Inflammatory macrophage treated with lipopolysaccharide for 1 hour (primary cell): ENCODE data around the gene GLRA3.
"Not testable (repeated sequence)": the region's sequence is repeated elsewhere in the genome, so short reads cannot be mapped to it uniquely, and the experiment has no call there.

ENCODE experiments used
- DNase-seq, 2 donors: peaks; one replicate each; pipeline ENCODE4 v3.0.0-alpha.2; 2020 to 2022

GLRA3 gene

DNA sequence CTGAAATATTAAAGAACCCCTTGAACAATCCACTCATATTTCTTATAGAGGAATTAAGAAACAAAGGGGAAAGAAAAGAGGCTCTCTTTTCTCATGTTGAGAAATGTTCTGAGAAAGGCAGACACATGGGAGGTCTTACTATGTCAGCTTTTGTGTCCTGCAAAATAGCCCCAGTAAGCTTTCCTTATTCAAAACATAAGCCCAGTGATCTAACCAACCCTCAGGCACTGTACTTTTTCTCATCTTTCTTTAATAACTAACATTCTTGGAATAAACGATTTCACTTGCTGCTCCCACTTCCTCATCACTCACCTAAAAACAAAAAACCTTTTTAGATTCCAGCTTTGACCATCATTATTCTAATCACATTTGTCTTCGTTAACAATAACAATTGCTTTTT is 115.9 kb downstream of the GLRA3 start:
- no peak for DNase-seq

DNA sequence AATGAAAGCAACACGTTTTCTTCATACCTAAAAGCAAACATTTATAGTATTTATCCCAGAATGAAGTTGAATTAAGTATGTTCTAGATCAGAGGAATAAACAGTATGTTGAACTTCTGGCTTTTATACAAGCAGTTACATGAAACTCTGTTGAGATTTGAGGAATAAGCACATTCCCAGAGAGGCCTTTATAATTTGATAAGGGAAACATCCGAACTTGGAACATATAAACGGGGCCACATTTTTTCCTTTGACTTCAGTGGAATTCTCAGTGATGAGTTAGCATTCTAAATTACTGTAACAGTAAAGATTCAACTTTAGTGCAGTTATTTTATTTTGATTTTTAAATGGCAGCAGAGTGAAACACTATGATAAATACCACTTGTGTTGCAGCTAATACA is 119.5 kb downstream of the GLRA3 start:
- DNase-seq: no peak

- DNase-seq: no peak
Measured at GRCh38 chr4:174708381-174708780, 120.7 kb downstream of the GLRA3 start.

DNA sequence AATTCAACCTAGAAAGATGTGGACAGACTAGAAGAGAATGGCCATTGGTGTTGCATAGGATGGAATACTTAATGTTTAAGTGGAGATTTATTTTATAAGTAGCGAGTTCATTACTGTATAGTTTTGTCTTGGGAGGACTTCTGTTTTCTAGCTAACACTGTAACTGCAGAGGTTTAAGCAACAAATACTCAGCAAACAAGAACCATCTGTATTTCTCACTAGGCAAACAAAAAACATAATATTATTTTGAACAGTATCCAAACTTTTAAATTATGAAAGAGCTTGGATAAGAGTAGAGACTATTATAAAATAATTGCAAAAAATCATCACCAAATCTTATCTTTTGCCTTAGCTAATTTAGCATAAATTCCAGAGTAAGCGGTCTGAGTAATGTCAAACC is 121.1 kb downstream of the GLRA3 start:
- no peak for DNase-seq

DNA sequence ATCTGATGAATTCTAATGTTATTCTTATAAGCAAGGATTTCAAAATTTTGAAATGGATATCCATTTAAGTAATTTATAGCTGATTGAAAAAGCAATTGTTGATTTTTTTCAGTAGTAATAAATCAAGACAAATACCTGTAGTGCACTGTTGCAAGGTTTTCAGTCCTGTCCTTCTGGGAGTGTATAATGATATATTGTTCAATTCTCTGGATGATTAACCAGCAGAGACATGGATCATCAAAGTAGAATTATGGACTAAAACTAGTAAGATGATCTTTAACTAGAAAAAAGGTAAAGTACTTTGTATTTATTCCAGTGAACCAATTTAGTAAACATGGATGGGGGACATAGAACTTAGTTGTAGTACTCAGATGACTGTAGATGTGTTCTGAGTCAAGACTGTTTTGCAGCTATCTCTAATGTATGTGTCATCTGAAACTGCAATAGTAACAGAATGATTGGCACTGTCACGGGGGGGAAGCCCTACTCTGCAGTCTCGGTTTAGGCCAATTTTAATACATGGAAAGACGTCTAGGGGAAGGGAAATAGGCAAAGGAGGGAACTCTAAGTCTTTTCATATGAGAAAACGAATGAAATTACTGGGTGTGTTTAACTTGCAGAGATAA is 121.9 kb downstream of the GLRA3 start:
- no peak for DNase-seq

- no peak for DNase-seq
Measured at GRCh38 chr4:174702979-174703478, 126.0 kb downstream of the GLRA3 start.

DNA sequence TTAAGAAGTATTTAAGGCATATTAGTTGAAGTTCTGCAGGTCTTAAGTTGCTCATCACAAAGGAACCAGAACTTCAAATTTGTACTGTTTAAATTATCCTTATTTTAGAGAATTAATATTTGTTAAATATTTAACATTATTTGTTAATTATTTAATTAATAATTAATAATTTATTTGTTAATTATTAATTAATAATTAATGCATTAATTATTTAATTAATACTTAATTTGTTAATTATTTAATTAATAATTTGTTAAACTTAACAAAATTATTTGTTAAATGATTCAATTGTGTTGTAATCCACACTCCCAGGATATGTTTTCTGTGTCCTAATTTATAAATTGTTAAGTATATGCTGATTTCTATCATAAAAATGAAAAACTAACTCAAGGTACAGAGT is 129.4 kb downstream of the GLRA3 start:
- no peak for DNase-seq

DNA sequence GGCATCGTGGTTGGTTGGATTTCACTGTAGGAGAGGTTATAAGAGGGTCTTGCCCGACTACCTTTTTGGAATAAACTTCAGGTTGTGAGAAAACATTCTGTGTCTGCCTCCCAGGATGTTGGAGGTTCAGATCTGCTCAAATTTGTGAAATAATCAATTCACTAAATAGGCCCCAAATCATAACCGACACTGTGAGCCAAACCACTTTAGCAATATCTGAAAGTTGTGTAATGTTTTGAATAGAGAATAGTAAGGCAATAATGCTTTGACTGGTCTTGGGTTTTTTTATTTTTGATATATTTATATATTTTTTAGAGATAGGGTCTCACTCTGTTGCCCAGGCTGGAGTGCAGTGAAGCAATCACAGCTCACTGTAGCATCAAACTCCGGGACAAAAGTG is 131.2 kb downstream of the GLRA3 start:
- DNase-seq: no peak

- peak in 1 of 2 donors; percentile 2 for DNase-seq
Measured at GRCh38 chr4:174697202-174697601, 131.8 kb downstream of the GLRA3 start.

- no peak for DNase-seq
Measured at GRCh38 chr4:174696657-174697056, 132.4 kb downstream of the GLRA3 start.

- not testable (repeated sequence) for DNase-seq
Measured at GRCh38 chr4:174691876-174692275, 137.2 kb downstream of the GLRA3 start.

DNA sequence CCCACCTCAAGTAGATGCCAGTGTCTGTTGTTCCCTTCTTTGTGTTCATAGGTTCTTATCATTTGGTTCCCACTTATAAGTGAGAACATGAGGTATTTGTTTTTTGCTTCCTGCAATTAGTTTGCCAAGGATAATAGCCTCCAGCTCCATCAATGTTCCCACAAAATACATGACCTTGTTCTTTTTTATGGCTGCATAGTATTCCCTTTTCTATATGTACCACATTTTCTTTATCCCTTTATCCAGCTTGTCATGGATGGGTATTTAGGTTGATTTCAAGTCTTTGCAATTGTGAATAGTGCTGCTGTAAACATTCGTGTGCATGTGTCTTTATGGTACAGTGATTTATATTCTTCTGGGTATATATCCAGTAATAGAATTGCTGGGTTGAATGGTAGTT is 138.4 kb downstream of the GLRA3 start:
- DNase-seq: no peak

DNA sequence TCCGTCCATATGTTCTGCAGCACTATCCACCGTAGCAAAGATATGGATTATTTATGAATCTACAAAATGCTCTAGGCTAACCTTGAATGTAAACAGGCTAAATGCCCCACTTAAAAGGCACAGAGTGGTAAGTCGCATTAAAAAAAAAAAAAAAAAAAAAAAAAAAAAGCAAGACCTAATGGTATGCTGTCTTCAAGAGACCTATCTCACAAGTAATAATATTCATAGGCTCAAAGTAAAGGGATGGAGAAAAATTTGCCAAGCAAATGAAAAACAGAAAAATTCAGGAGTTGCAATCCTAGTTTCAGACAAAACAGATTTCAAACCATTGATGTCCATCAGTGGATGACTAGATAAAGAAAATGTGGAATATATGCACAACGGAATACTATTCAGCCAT is 139.4 kb downstream of the GLRA3 start:
- DNase-seq: no peak

- no peak for DNase-seq
Measured at GRCh38 chr4:174686826-174687225, 142.2 kb downstream of the GLRA3 start.

DNA sequence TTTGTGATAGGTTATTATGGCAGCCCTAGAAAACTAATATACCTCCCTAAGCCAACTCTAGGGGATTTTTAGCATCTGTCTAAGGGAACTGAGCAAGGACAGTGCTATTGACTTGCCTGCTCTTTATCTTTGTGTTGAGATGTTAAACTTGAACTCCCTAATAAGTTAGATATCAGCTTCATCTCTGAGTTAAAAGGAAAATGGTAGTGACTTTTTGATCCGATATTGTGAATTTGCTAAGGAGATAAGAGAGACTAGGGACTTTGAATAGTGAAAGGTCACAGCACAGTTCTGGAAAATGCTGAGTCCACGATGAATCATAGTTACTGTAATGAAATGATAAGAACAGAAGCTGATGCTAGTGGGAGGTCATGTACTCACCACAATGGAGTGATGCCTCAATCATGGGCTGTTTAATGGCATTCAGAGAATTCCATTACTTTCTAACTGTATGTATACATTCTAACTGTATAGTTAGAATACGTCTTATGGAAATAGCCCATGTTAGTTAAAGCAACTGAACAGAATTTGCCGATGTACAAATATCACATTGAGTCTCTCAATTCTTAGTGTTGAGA is 147.2 kb downstream of the GLRA3 start:
- no peak for DNase-seq

- DNase-seq: no peak
Measured at GRCh38 chr4:174674305-174674840, 154.7 kb downstream of the GLRA3 start.

- no peak for DNase-seq
Measured at GRCh38 chr4:174673865-174674264, 155.2 kb downstream of the GLRA3 start.

DNA sequence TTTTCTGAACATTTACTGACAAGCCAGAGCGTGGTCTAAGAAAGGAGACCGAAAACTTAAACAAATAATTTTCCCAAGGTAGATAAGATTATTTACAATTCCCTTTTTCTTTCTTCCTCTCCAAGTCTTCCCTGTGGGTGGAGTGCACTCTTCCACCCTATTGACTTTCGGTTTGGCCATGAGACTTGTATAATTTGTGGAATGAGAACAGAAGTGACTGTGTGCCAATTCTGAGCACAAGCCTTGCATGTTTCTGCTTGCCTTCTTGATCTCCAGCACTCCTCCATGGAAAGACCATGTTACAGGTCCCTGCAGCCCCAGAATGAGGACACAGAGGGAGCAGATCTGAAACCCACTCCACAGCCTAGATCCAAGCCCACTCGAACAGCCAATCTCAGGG is 156.8 kb downstream of the GLRA3 start:
- DNase-seq: no peak

GRCh38 chr4:174669270-174669669 is 159.8 kb downstream of the GLRA3 start:
- DNase-seq: no peak

DNA sequence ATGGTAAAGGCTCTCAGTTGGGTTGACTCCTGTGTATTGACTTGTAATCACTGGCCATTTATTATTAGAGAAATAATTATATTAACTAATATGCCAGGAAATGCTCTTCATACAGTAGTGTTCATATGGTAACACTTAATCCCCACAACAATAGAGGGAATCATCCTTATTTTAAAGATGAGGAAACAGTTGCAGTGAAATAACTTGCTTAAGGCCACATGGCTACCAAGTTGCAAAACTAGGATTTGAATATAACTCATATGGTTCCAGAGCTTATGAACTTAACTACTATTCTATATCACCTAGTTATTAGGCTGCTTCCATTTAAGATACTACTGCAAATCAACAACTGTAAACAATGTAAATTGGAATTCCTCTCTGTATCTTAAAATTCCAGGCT is 163.2 kb downstream of the GLRA3 start:
- DNase-seq: no peak

DNA sequence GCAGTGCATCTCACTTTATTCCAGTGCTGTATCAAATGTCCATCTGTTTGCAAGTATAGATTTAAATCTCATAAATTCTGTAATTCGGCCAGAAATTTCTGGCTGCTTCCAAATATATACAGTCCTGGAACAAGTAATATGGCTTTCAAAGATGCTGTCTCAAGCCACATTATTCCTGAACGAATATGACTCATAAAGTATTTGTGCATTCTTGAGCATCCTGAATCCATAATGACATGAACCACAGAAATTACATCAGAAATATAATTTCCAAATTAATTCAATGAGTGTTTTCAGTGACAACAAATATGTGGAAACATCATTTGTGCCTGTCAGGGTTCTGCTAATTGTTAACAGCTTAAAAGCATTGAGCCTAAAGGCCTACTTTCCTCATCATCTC is 165.8 kb downstream of the GLRA3 start:
- DNase-seq: no peak

DNA sequence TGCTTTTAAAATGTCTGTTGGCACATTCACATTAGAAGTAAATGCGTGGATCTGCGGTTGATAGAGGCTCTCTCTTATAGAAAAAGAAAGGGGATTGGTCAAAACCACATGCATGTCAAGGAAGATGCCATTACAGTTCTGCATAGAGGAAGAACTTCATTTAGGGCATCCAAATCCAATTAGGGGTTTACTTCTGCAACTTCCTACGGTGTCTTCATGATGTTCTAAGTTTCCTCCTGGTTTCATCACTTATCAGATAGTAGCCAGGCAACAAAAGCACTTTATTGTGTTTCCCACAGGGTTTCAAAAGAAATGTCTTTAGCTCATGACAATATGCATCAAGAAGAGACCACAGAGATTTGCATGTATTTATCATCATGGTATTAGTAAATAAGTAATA is 170.8 kb downstream of the GLRA3 start:
- DNase-seq: no peak

DNA sequence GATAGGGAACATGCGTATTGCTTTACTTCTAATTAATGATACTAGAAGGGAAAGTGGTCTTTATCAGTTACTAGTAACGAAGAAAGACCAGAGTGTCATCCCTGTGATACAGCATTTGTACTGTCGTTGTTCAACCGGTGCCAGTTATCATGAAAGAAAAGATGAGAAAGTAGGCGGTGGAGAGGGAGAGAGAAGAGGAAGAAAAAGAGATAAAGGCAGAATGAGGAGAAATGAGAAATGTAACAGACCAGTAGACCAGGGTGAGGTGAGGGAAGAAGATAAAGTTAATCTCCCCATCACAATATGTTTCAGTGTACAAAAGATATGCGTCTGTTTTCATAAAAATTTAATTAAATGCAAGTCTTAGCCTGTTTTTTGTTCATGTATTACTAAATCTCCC is 171.6 kb downstream of the GLRA3 start:
- DNase-seq: no peak

GRCh38 chr4:174654634-174655033 is 174.4 kb downstream of the GLRA3 start:
- no peak for DNase-seq
